SW 1271 (cell line): ENCODE results near the gene PARVA.

Experiments used
- DNase-seq, 2 experiments: peaks; one replicate each; lab custom pipeline; 2025; lab: John Stamatoyannopoulos, UW

The PARVA gene

GRCh38 chr11:12531020-12531419 lies 153.6 kb downstream of the PARVA start:
- DNase-seq = no peak

GRCh38 chr11:12531681-12532080 lies 154.3 kb downstream of the PARVA start:
- no peak for DNase-seq

GRCh38 chr11:12532580-12532979 lies 155.2 kb downstream of the PARVA start:
- no peak for DNase-seq

- DNase-seq = no peak
These were observed 157.2 kb downstream of the PARVA start for GRCh38 chr11:12534549-12534948.

- DNase-seq = no peak
These were observed 157.9 kb downstream of the PARVA start for GRCh38 chr11:12535321-12535720.

- no peak for DNase-seq
These were observed 159.2 kb downstream of the PARVA start for GRCh38 chr11:12536566-12536965.

GRCh38 chr11:12537778-12538401 lies 160.5 kb downstream of the PARVA start:
- DNase-seq = no peak

GRCh38 chr11:12538889-12539421 lies 161.6 kb downstream of the PARVA start:
- DNase-seq = no peak

- no peak for DNase-seq
These were observed 162.2 kb downstream of the PARVA start for GRCh38 chr11:12539572-12539971.

- DNase-seq = peak in 1 of 2 experiments; percentile 4
These were observed 162.8 kb downstream of the PARVA start for GRCh38 chr11:12540075-12540680.

- DNase-seq = peak in 1 of 2 experiments; percentile 20
These were observed 163.7 kb downstream of the PARVA start for GRCh38 chr11:12540913-12541582.

GRCh38 chr11:12541583-12542151 lies 164.3 kb downstream of the PARVA start:
- DNase-seq = no peak

GRCh38 chr11:12542186-12542935 lies 165.0 kb downstream of the PARVA start:
- DNase-seq = no peak

GRCh38 chr11:12543596-12544415 lies 166.4 kb downstream of the PARVA start:
- DNase-seq = no peak

GRCh38 chr11:12544986-12545775 lies 167.8 kb downstream of the PARVA start:
- DNase-seq = no peak

- no peak for DNase-seq
These were observed 168.8 kb downstream of the PARVA start for GRCh38 chr11:12546122-12546521.

GRCh38 chr11:12546660-12547059 lies 169.3 kb downstream of the PARVA start:
- no peak for DNase-seq

- no peak for DNase-seq
These were observed 170.7 kb downstream of the PARVA start for GRCh38 chr11:12547953-12548650.

- no peak for DNase-seq
These were observed 175.3 kb downstream of the PARVA start for GRCh38 chr11:12552692-12553091.

GRCh38 chr11:12554122-12554521 lies 176.8 kb downstream of the PARVA start:
- DNase-seq = no peak
